Kasumi-1 (cell line): ENCODE data around the gene SLC9C1.

Experiments used
- DNase-seq, 2 experiments: peaks; one replicate each; lab custom pipeline; 2025; lab: John Stamatoyannopoulos, UW

Gene SLC9C1

GRCh38 chr3:112131111-112131510 is 162.9 kb downstream of the SLC9C1 start:
- DNase-seq: no peak

GRCh38 chr3:112130638-112130993 is 163.4 kb downstream of the SLC9C1 start:
- DNase-seq: no peak

- no peak for DNase-seq
Observed at GRCh38 chr3:112129925-112130637, 163.9 kb downstream of the SLC9C1 start.

GRCh38 chr3:112128843-112129727 is 164.9 kb downstream of the SLC9C1 start:
- no peak for DNase-seq

GRCh38 chr3:112127522-112128494 is 166.2 kb downstream of the SLC9C1 start:
- DNase-seq: no peak

- no peak for DNase-seq
Observed at GRCh38 chr3:112126511-112126911, 167.5 kb downstream of the SLC9C1 start.

- DNase-seq: no peak
Observed at GRCh38 chr3:112124907-112125607, 169.0 kb downstream of the SLC9C1 start.

GRCh38 chr3:112123548-112123947 is 170.5 kb downstream of the SLC9C1 start:
- no peak for DNase-seq

GRCh38 chr3:112122870-112123269 is 171.1 kb downstream of the SLC9C1 start:
- no peak for DNase-seq

- DNase-seq: no peak
Observed at GRCh38 chr3:112121577-112122547, 172.2 kb downstream of the SLC9C1 start.

GRCh38 chr3:112119962-112120836 is 173.8 kb downstream of the SLC9C1 start:
- DNase-seq: peak; percentile 72 to 76

GRCh38 chr3:112117841-112118571 is 176.0 kb downstream of the SLC9C1 start:
- DNase-seq: peak; percentile 52 to 59

GRCh38 chr3:112117415-112117814 is 176.6 kb downstream of the SLC9C1 start:
- DNase-seq: no peak

GRCh38 chr3:112116748-112117186 is 177.2 kb downstream of the SLC9C1 start:
- no peak for DNase-seq

GRCh38 chr3:112115806-112116383 is 178.1 kb downstream of the SLC9C1 start:
- DNase-seq: no peak

GRCh38 chr3:112115161-112115739 is 178.8 kb downstream of the SLC9C1 start:
- no peak for DNase-seq

- no peak for DNase-seq
Observed at GRCh38 chr3:112114576-112115160, 179.3 kb downstream of the SLC9C1 start.
